Ovary (tissue), 3 donors: ENCODE results near the gene ZNF346.

Experiments
- EP300 ChIP-seq: sonication (generic); formaldehyde crosslinking; IDR thresholded peaks from one replicate; pipeline ENCODE4 v1.6.1; 2017; ENCODE audit warnings: antibody characterized with exemption
- POLR2A ChIP-seq: fragments of 450-650 bp; IDR thresholded peaks from one replicate; pipeline ENCODE4 v1.6.1; 2017; ENCODE audit warnings: antibody characterized with exemption, mild to moderate bottlenecking, moderate library complexity
- TF ChIP-seq, protein P1 (sequence below), 3 donors: fragments of 450-650 bp in 2 of 3; fragments of 200-600 bp in 1 of 3; IDR thresholded peaks; one replicate each; pipeline versions ENCODE4 v1.5.1 to v1.8.0; 2016 to 2022; ENCODE audit warnings: antibody characterized with exemption in 3 of 3, mild to moderate bottlenecking in 1 of 3
- donor health status: DM: no; HTN: no; CAD: no.

DNA sequence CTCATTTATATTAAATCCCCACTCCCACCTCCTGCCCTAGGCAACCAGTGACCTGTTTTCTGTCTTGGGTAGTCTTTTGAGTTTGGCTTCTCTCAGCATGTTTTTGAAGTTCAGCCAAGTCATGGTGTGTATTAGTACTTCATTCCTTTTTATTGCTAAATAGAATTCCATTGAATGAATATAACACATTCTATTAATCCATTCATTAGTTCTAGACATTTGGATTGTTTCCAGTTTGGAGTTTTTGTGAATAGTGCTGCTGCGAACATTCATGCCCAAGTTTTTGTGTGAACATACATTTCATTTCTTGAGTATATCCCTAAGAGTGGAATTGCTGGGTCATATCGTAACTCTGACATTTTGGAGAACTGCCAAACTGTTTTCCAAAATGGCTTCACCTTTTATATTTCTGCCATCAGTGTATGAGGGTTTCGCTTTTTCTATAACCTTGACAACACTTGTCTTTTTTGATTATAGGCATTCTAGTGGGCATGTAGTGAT, 2.7 kb downstream of the ZNF346 start:
- TF ChIP-seq, protein P1, sequence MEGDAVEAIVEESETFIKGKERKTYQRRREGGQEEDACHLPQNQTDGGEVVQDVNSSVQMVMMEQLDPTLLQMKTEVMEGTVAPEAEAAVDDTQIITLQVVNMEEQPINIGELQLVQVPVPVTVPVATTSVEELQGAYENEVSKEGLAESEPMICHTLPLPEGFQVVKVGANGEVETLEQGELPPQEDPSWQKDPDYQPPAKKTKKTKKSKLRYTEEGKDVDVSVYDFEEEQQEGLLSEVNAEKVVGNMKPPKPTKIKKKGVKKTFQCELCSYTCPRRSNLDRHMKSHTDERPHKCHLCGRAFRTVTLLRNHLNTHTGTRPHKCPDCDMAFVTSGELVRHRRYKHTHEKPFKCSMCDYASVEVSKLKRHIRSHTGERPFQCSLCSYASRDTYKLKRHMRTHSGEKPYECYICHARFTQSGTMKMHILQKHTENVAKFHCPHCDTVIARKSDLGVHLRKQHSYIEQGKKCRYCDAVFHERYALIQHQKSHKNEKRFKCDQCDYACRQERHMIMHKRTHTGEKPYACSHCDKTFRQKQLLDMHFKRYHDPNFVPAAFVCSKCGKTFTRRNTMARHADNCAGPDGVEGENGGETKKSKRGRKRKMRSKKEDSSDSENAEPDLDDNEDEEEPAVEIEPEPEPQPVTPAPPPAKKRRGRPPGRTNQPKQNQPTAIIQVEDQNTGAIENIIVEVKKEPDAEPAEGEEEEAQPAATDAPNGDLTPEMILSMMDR (IDR thresholded peaks at IDR 0.05): no peak
- no peak for TF ChIP-seq EP300
- no peak for TF ChIP-seq POLR2A
